NCI-H146 treated with DMSO at 0.1 percent for 48 hours (cell line): ENCODE measurements around the gene LIMS3.
"Not testable (repeated sequence)": the region's sequence is repeated elsewhere in the genome, so short reads cannot be mapped to it uniquely, and the experiment has no call there.

Source experiments
- DNase-seq: peaks from one replicate; lab custom pipeline; 2025; ENCODE audit not compliant: unreplicated experiment; lab: John Stamatoyannopoulos, UW

The LIMS3 gene

DNA sequence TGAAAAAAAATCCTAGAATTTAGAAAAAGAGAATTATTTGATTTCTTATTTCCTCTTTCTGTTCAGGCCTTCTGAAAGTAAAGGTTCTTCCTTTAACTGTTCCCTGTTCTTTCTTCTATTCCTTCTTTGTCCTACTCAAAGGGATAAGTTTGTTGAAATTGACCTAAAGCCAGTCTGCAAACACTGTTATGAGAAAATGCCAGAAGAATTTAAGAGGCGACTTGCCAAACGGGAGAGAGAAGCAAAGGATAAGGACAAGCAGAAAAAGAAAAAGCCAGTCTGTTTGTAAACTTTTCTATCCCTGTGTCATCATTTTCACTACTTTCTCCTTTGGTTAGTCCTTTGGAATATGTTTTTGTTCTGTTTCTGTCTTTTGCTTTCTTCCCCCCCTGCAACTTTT is 26.0 kb downstream of the LIMS3 start:
- not testable (repeated sequence) for DNase-seq

GRCh38 chr2:109927803-109928202 is 29.3 kb downstream of the LIMS3 start:
- DNase-seq = not testable (repeated sequence)

- DNase-seq = not testable (repeated sequence)
Observed at GRCh38 chr2:109929222-109929621, 30.7 kb downstream of the LIMS3 start.

GRCh38 chr2:109936534-109936933 is 38.0 kb downstream of the LIMS3 start:
- not testable (repeated sequence) for DNase-seq

DNA sequence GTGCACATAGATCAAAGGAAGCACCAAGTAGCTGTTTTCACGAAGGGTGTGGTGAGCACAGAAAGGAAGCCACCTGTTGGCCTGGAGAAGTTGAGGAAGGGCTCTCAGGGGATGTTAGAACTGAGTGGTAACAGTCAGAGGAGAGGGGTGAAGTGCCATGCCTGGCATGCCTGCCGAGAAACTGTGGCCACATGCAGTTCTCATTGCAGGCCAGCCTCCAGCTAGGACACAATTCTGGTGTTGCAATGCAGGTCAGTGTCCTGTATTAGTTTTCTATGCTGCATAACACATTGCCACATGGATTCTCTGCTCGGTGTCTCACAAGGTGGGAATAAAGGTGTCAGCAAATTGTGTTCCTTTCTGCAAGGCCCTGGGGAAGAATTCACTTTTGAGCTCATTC is 46.9 kb downstream of the LIMS3 start:
- DNase-seq = not testable (repeated sequence)

DNA sequence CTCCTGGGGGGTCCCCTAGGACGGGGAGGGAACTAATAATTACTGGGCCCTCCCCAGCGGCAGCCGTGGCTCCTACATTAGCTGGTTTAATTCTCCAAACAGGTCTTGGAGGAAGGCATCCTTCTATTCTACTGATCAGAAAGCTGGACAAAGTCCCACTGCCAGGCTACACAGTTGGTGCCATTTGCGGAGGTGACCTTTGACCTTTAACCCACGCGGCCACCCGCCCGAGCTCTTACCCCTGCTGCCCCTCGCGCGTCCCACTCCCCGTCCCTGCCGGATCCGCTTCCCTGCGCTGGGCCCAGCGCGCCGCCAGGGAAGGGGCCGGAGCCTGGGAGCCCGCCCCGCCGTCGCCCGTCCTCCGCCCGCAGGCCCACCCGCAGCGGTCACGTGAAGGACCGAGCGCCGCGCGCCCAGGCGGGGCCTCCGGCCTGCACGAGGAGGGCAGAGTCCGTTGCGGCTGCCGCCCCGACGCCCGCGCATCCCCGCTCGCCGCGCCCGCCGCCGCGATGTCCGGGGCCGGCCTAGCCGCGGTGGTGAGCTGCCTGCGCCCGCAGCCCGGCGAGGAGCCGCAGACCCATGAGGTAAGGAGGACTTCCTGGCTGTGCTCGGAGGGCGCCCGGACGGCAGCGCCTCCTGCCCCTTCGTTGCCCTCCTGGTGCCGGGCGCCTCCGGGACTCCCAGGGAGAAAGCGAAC is 48.9 kb downstream of the LIMS3 start:
- not testable (repeated sequence) for DNase-seq

- DNase-seq = not testable (repeated sequence)
Observed at GRCh38 chr2:109947959-109948520, 49.6 kb downstream of the LIMS3 start.

- not testable (repeated sequence) for DNase-seq
Observed at GRCh38 chr2:109950146-109950843, 51.8 kb downstream of the LIMS3 start.

DNA sequence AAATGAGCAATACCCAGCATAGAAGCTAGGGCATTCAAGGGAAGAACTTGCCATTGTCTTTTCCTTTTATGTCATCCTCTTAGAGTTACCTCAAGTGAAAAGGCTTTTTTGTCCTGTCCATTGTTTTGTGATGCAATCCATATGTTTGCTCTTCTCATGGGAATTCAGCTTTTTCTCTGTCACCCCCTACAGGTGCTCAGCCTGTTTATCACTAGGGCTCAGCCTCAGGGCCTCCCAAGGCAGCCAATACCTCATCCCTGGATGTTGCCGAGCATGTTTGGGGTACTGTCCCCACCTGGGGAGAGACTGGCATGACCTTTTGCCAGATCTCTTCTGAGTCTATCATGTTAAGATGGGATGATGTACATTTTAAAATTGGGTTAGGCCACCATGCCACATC is 65.5 kb downstream of the LIMS3 start:
- not testable (repeated sequence) for DNase-seq

DNA sequence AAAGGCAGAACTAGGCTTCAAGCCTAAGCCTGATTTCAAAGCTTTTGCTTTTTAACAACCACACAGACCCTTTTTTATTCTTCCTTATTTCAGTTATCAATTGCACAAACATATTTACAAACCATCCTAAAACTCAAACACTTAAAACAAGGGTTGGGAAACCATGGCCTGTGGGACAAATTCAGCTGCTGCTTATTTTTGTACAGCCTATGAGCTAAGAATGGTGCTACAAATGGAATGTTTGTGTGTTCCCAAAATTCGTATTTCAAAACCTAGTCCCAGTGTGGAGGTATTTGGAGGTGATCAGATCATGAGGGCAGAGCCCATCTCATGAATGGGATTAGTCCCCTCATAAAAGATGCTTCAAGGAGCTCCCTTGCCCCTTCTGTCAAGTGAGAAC is 67.0 kb downstream of the LIMS3 start:
- not testable (repeated sequence) for DNase-seq

DNA sequence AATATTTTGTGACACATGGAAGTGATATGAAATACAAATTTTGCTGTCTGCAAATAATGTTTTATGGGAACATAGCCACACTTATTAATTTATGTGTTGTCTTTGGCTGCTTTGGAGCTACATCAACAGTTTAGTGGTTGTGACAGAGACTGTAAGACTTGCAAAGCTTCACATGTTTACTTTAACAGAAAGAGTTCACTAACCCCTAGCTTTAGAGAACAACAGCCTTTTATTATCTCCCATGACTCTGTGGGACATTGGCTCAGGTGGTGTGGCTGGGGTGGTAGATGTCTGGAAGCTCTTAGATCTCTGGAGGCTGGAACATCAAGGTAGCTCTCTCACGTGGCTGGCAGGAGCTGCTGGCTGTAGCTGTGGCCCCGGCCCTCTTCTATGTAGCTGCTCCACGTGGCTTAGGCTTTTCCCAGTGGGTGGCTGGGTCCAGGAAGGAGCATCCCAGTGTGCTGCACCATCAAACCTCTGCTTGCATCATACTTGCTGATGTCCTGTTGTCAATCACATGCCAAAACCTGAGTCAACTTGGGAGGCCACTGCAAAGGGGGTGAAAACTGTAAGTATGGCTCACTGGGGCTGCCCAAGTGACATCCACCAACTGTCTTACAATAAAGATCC is 67.7 kb downstream of the LIMS3 start:
- DNase-seq = not testable (repeated sequence)

DNA sequence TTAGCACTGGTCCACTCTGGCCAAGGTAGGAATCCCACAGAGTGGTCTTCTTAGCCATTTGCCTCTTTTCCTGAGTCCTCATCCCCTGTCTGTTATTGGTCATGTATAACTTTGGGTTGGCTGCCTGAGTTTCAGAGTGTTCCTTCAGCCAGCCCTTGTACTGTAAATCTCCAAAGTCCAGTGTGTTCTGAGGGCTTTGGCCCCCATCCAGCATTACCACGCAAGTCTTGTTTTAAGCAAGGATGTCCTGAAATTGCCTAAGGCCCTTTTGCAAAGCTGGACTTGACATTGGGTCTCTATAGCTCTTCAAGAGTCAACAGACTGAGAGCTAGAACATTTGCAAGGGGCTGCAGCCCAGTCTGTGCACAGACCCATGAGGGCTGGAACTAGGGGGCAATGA is 68.4 kb downstream of the LIMS3 start:
- not testable (repeated sequence) for DNase-seq

DNA sequence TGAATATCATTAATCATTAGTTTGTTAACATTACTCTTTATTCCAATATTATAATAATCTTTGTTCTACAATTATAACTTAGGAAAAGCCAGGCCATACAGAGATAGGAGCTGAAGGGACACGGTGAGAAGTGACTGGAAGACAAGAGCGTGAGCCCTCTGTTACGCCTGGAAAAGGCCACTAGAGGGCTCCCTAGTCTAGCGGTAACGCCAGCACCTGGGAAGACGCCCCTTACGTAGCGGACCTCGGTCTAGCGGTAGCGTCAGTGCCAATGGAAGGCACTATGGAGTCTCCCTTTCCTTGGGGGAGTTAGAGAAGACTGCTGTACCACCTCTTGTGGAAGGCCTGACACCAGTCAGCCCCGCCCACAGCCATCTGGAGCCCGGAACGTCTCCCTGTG is 71.4 kb downstream of the LIMS3 start:
- not testable (repeated sequence) for DNase-seq

- DNase-seq = not testable (repeated sequence)
Observed at GRCh38 chr2:109971710-109972109, 73.2 kb downstream of the LIMS3 start.
